Esophagus squamous epithelium (tissue), 5 donors: ENCODE results near the gene CNTNAP5. TPM values are rescaled to one million over a fixed set of nuclear protein-coding genes. Genes with fewer than 3 reads are reported as not detected.

Experiments used
- DNase-seq: peaks from one replicate; lab custom pipeline; 2025; lab: John Stamatoyannopoulos, UW
- H3K27ac ChIP-seq, 4 donors: fragments of 200-600 bp; sonication (generic); one replicate each; pipeline ENCODE4 v1.5.1; 2016 to 2019; ENCODE audit warnings: mild to moderate bottlenecking in 1 of 4
- H3K27me3 ChIP-seq, 4 donors: fragments of 200-600 bp; sonication (generic); 1 replicate in 3 of 4; 2 replicates in 1 of 4; pipeline versions ENCODE4 v1.5.1 to v1.6.0; 2017 to 2021; ENCODE audit warnings: antibody characterized with exemption in 1 of 4
- H3K36me3 ChIP-seq, 3 donors: fragments of 200-600 bp; sonication (generic); one replicate each; pipeline ENCODE4 v1.5.1; 2016 to 2019
- H3K4me1 ChIP-seq, 3 donors: fragments of 200-600 bp; sonication (generic); one replicate each; pipeline ENCODE4 v1.5.1; 2017 to 2019
- H3K4me3 ChIP-seq, 4 donors: fragments of 200-600 bp; sonication (generic); 1 replicate in 3 of 4; 2 replicates in 1 of 4; pipeline ENCODE4 v1.5.1; 2016 to 2019; ENCODE audit warnings: mild to moderate bottlenecking in 2 of 4, moderate library complexity in 1 of 4
- H3K9me3 ChIP-seq, 3 donors: fragments of 200-600 bp; sonication (generic); one replicate each; pipeline ENCODE4 v1.5.1; 2016 to 2019
- POLR2A ChIP-seq, 4 donors: fragments of 450-650 bp; IDR thresholded peaks; one replicate each; pipeline ENCODE4 v1.6.1; 2017; ENCODE audit warnings: antibody characterized with exemption in 4 of 4, mild to moderate bottlenecking in 4 of 4, moderate library complexity in 3 of 4
- WGBS, 2 donors: methylation state at CpG; one replicate each; pipeline ENCODE4 v1.1.5; 2018; 5-methylcytosine and 5-hydroxymethylcytosine counted together
- intact Hi-C: fragments of 100-400 bp; cut with DNase I; formaldehyde crosslinking; loops from one replicate; pipeline ENCODE4 v1.15.0; 2022
- total RNA-seq, 4 donors: library from RNA; depleted of rRNA; stranded (reverse); fragments of >200 nt; gene quantifications; one replicate each; pipeline ENCODE4 v1.1.0, GENCODE V29; 2016
- TF ChIP-seq, protein P1 (sequence below), 6 experiments: fragments of 450-650 bp in 4 of 6; fragments of 200-600 bp in 2 of 6; sonication (generic) in 2 of 6; IDR thresholded peaks; one replicate each; pipeline ENCODE4 v1.5.1; 2016 to 2019; ENCODE audit warnings: antibody characterized with exemption in 6 of 6, mild to moderate bottlenecking in 4 of 6, moderate library complexity in 4 of 6
- donor health status: DM: yes; HTN: yes; CAD: no.

The CNTNAP5 gene
- total RNA-seq, 4 donors from 2014 or later, result not detected

GRCh38 chr2:124258140-124258880, 233.2 kb downstream of the CNTNAP5 start:
- Histone ChIP-seq H3K27me3 (no peaks in the 10 kb centered on the region), H3K27ac (no peak overlapping the region), H3K4me3 (no peak overlapping the region), H3K36me3 (no peaks in the 10 kb centered on the region), H3K9me3 (no peaks in the 10 kb centered on the region), H3K4me1 (no peaks in the 10 kb centered on the region)
- no peak for DNase-seq
- intact Hi-C loops, result no loop called here
- 78 to 79% methylated on average over 6 of the region's 6 CpGs for WGBS, 2 donors
- TF ChIP-seq, protein P1, sequence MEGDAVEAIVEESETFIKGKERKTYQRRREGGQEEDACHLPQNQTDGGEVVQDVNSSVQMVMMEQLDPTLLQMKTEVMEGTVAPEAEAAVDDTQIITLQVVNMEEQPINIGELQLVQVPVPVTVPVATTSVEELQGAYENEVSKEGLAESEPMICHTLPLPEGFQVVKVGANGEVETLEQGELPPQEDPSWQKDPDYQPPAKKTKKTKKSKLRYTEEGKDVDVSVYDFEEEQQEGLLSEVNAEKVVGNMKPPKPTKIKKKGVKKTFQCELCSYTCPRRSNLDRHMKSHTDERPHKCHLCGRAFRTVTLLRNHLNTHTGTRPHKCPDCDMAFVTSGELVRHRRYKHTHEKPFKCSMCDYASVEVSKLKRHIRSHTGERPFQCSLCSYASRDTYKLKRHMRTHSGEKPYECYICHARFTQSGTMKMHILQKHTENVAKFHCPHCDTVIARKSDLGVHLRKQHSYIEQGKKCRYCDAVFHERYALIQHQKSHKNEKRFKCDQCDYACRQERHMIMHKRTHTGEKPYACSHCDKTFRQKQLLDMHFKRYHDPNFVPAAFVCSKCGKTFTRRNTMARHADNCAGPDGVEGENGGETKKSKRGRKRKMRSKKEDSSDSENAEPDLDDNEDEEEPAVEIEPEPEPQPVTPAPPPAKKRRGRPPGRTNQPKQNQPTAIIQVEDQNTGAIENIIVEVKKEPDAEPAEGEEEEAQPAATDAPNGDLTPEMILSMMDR (IDR thresholded peaks at IDR 0.05), result no peak
- TF ChIP-seq POLR2A (IDR thresholded peaks at IDR 0.05), result no peak

DNA sequence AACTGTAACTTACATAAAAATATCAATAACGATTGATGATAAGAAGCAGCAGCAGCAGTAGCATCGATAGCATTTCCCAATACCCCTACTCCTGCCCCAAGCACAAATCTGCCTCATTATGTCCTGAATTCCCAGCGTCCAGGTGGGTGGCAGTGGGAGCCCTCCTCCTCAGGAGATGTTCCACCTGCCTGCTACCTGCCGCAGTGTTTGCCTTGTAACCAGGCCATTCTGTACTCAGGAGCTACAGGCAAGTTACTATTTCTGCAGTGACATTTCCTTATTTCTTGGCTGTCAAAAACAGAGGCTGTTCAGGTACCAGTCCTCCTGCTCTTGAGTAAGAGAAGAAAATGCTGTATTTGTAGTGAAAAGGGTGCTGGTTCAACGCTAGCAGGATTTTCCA, 236.4 kb downstream of the CNTNAP5 start:
- DNase-seq, result no peak
- Histone ChIP-seq H3K9me3 (no peaks in the 10 kb centered on the region), H3K27me3 (no peaks in the 10 kb centered on the region), H3K27ac (no peak overlapping the region), H3K4me3 (no peak overlapping the region), H3K36me3 (no peaks in the 10 kb centered on the region), H3K4me1 (no peaks in the 10 kb centered on the region)
- TF ChIP-seq POLR2A (IDR thresholded peaks at IDR 0.05), result no peak
- TF ChIP-seq, protein P1 (IDR thresholded peaks at IDR 0.05), result no peak
- WGBS, 2 donors, result 58 to 63% methylated on average over 4 to 5 of the region's 5 CpGs
- intact Hi-C loops, result no loop called here

DNA sequence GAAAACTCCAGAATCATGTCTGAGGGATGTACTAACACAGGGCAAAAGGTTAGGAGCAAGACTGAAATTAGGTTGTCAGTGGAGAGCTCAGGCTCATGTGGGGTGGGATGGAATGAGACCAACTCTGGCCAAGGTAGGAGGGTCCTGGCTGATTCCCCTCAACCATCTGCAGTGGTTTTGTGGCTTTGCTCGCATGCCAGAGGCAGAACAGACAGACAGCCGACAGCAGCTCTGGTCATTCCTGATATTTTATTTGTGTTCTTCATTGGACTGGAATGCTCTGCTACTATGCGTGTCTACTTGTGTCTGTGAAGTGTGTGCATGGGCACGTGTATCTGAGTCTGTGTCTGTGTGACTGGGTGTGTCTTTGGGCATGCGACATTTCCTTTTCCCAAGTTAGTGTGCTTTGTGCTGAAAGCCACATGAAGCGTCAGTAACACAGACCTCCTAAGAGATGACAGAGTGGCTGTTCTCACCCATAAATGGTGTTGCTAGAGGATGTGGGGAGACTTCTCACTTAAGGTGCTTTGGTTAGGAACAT, 239.5 kb downstream of the CNTNAP5 start:
- intact Hi-C loops, result no loop called here
- 80 to 86% methylated on average over 1 to 3 of the region's 6 CpGs for WGBS, 2 donors
- H3K27me3 ChIP-seq, result no peaks in the 10 kb centered on the region
- no peaks in the 10 kb centered on the region for H3K36me3 ChIP-seq
- no peak overlapping the region for H3K27ac ChIP-seq
- TF ChIP-seq, protein P1 (IDR thresholded peaks at IDR 0.05), result no peak
- no peak for TF ChIP-seq POLR2A (IDR thresholded peaks at IDR 0.05)
- H3K9me3 ChIP-seq, result no peaks in the 10 kb centered on the region
- no peaks in the 10 kb centered on the region for H3K4me1 ChIP-seq
- no peak overlapping the region for H3K4me3 ChIP-seq
- no peak for DNase-seq

GRCh38 chr2:124267794-124268193, 242.7 kb downstream of the CNTNAP5 start:
- no peaks in the 10 kb centered on the region for H3K36me3 ChIP-seq
- H3K27ac ChIP-seq, result no peak overlapping the region
- H3K27me3 ChIP-seq, result no peaks in the 10 kb centered on the region
- H3K9me3 ChIP-seq, result no peaks in the 10 kb centered on the region
- no peak for DNase-seq
- WGBS, 2 donors, result 67 to 90% methylated on average over 5 of the region's 5 CpGs
- intact Hi-C loops, result no loop called here
- H3K4me3 ChIP-seq, result no peak overlapping the region
- TF ChIP-seq POLR2A (IDR thresholded peaks at IDR 0.05), result no peak
- TF ChIP-seq, protein P1 (IDR thresholded peaks at IDR 0.05), result no peak
- no peaks in the 10 kb centered on the region for H3K4me1 ChIP-seq

- no peak for DNase-seq
- WGBS, 2 donors, result 72 to 81% methylated on average over 4 to 6 of the region's 7 CpGs
- no peaks in the 10 kb centered on the region for H3K4me1 ChIP-seq
- H3K9me3 ChIP-seq, result no peaks in the 10 kb centered on the region
- no peaks in the 10 kb centered on the region for H3K27me3 ChIP-seq
- intact Hi-C loops, result no loop called here
- no peak for TF ChIP-seq POLR2A (IDR thresholded peaks at IDR 0.05)
- TF ChIP-seq, protein P1 (IDR thresholded peaks at IDR 0.05), result no peak
- no peaks in the 10 kb centered on the region for H3K36me3 ChIP-seq
- no peak overlapping the region for H3K27ac ChIP-seq
- no peak overlapping the region for H3K4me3 ChIP-seq
Measured at GRCh38 chr2:124269348-124269747, 244.3 kb downstream of the CNTNAP5 start.
